GM19239 (cell line): ENCODE measurements around the gene GAL.

Experiments used
- DNase-seq: peaks from one replicate; pipeline ENCODE4 v3.0.0; 2011; ENCODE audit warnings: low spot score; ENCODE audit not compliant: insufficient read length
- FAIRE-seq: peaks from 2 replicates; lab custom pipeline; 2011; peaks lifted over from hg19 to GRCh38; lab: Jason Lieb, UNC

Gene GAL

DNA sequence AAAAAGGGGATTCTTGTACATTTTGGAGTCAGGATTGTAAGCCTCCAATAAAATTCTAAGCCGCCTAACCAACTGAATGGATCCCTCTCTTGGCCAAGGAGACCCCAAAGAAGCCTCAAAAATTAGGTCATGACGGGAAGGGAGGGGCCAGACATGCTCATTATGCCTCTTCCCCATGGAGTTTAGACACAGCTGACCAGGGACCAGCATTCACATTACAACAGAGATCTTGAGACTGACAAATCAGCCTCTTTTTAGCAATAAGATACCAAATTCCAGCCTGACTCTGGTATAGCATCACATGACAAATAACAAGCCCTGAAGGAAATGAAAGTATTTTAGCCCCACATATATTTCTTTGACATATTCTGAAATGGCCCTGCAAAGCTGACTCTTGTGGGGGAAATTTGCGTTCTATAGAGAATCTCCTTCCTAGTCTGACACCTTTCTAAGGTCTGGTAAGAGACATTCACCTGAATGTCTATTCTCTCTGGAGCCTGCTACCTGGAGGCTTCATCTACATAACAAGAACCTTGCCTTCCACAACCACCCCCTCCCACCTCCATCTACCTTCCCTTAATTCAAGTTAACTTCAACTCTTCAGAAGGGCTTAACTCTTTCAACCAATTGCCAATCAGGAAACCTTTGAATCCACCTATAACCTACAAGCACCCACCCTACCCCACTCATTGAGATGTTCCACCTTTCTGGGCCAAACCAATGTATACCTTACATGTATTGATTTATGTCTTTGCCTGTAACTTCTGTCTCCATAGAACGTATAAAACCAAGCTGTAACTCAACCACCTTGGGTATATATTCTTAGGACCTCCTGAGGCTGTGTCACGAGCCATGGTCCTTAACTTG is 10.3 kb downstream of the GAL start:
- FAIRE-seq (no peak), DNase-seq (no peak)

DNA sequence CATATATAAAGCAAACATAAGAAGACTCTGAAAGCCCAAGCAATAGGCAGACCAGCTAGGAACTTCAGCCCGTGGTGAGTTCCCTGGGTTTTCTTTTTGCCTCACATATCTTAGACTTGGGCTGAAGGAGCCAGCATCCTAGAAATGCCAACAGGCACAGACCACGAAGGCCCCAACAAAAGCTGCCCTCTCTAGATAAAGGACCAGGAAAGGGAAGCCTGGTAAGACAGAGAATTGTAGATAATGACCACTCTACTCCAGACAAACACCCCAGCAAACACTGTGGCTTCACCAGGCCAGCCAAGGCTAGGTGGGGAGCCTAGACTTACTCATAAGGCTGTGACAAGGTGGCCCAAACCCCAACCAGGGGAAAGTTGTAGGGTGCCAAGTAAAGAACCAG is 11.2 kb downstream of the GAL start:
- FAIRE-seq (no peak), DNase-seq (no peak)

GRCh38 chr11:68698993-68699392 is 14.6 kb downstream of the GAL start:
- DNase-seq (no peak), FAIRE-seq (no peak)

GRCh38 chr11:68704887-68705286 is 20.5 kb downstream of the GAL start:
- FAIRE-seq (no peak), DNase-seq (no peak)

- no peak for DNase-seq
Observed at GRCh38 chr11:68707527-68707926, 23.2 kb downstream of the GAL start.

GRCh38 chr11:68709062-68709461 is 24.7 kb downstream of the GAL start:
- FAIRE-seq (no peak), DNase-seq (no peak)

More at GRCh38 chr11:68707527-68707926, 23.2 kb downstream of the GAL start:
- no peak for FAIRE-seq

GRCh38 chr11:68710409-68710808 is 26.1 kb downstream of the GAL start:
- FAIRE-seq = no peak
- DNase-seq = no peak

DNA sequence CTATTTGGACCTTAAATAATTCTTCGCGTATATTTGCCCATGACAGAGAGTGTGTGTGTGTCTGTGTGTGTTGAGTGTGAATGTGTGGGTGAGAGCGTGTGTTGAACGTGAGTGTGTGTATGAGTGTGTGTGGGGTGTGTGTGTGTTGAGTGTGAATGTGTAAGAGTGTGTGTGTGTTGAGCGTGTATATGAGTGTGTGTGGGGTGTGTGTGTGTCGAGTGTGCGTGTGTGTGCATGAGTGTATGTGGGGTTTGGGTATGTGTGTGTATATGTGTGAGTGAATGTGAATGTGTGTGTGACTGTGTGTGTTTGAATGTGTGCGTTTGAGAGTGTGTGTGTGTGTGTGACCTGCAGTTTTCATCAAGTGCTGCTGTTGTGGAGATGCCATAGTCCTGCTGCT is 26.8 kb downstream of the GAL start:
- DNase-seq (no peak), FAIRE-seq (no peak)

- FAIRE-seq (no peak), DNase-seq (no peak)
Observed at GRCh38 chr11:68714060-68714856, 29.9 kb downstream of the GAL start.

DNA sequence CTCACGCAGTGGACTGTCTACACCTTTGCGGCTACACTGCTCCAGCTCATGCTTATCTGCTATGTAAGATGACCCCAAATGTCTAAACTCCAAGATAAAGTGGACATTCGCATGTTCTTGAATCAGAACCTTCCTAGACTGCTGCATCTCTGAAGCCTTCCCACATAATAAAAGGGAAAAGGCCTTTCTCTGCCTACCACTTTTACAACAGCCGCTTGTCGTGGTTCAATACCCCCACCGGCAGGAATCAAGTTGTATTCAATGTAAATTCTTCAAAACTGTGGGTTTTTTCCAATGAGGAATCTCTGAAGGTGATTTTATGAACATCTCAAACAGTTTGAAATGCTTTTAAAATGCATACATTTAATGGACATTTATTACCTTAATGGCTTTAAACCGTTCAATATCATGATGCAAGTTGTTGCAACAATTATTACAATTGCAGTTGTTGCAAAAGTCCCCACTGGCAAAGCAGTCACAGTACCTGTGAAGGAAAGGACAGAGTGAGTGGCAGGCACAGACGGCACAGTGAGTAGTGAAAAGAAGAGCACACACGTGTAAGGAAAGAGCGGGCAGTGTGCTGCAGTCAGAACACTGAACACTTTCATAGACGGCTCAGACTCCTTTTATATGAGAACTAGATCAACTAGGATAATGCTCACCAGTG is 31.2 kb downstream of the GAL start:
- DNase-seq = no peak

DNA sequence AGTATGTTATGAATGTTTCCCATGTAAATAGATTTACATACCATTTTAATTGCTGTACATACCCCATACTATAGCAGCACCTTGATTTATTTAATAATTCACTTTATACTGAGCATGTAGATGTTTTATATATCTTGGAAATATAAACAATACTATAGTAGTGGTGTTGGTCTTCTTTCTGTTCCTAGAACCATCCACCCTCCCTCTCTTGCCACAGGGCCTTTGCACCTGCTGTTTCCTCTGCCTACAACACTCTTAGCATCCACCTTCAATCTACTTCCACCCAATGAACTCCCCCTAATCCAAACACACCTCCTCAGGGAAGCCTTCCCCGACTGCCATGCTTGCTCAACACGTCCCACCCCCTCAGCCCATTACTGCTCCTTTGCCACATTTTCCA is 36.7 kb downstream of the GAL start:
- no peak for DNase-seq
- no peak for FAIRE-seq

More for the DNA sequence above, 31.2 kb downstream of the GAL start:
- FAIRE-seq = no peak

GRCh38 chr11:68722143-68722542 is 37.8 kb downstream of the GAL start:
- FAIRE-seq = no peak
- DNase-seq = no peak

DNA sequence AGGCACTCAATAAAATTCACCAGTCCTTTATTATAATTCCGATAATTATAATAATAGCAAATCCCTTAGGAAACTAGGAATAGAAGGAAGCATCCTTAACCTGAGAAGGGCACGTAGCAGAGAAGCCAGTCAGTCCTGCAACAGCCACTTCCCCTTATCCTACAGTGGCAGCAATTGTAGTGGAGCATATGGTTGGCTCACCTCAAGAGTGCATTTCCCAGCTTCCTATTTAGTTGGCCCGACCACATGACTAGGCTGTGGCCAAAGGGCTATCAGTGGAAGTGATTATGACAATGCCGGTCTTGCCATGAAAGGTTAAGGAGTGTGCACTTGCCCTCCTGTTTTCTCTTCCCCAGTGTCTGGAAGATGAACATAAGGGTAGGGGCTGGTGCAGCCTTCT is 39.9 kb downstream of the GAL start:
- DNase-seq = no peak

GRCh38 chr11:68727783-68728182 is 43.4 kb downstream of the GAL start:
- no peak for DNase-seq
- FAIRE-seq = no peak

More for the DNA sequence above, 39.9 kb downstream of the GAL start:
- no peak for FAIRE-seq

- DNase-seq (no peak), FAIRE-seq (no peak)
Observed at GRCh38 chr11:68734111-68734510, 49.8 kb downstream of the GAL start.

DNA sequence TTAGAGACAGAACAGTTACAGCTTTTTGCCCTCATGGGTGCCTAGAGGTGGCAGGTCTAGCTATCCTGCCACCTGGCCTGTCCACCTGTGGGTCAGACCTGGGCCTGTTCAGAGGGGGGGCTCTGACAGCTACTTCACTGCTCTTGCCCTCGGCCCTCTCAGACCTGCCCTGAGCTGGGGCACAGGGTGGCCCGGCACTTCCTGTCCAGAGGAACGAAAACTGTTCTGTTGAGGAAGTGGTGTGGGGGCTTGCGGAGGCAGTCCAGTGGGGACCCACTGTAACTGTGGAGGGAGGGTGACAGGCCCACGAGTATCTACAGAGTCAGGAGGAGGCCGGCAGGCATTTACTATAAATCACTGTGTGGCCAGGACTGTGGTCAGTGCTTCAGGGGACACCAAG is 50.8 kb downstream of the GAL start:
- DNase-seq (no peak), FAIRE-seq (no peak)

DNA sequence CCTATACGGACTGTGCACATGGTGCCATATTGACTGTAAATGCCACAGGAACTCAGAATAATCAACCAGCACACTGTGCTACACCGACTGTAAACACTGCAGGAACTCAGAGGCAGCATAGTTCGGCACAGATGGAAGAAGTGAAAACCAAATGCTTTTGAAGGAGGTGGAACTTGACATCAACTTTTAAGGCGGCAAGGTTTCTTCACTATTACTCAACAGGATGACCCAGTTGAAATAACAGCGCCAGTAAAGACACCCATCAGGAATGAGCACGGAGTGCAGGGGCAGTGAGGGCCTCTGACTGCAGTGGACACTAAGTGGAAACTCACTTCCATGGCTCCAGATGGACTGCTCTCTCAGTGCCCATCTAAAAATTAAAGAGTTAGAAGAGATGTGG is 51.3 kb downstream of the GAL start:
- FAIRE-seq (no peak), DNase-seq (no peak)
